ENCODE data around the gene ZNHIT1. TPM values are rescaled to one million over a fixed set of nuclear protein-coding genes. Genes with fewer than 3 reads are reported as not detected.

Gene ZNHIT1
- total RNA-seq, 1 experiment from 2014 or later = 69.7 TPM

- in situ Hi-C loops (cut with HindIII; ENCODE audit: low pct_unique_long_range_greater_than_20kb, low sequenced_read_pairs) (no loop called here), intact Hi-C loops (cut with micrococcal nuclease; ENCODE audit: unreplicated experiment) (no loop called here)
- H3K36me3 ChIP-seq (ENCODE audit: control insufficient read depth, insufficient read depth, low read length) = no peaks in the 10 kb centered on the region
- 0 out of 2 replicates have a peak, but pooled peaks cover 2% of the 10 kb centered on the region for H3K27me3 ChIP-seq (ENCODE audit: control insufficient read depth, insufficient read depth, low read length)
- TF ChIP-seq SIN3A (IDR thresholded peaks at IDR 0.05; ENCODE audit: borderline replicate concordance, insufficient read depth, low read depth, low read length) (no peak), CTCF (IDR thresholded peaks at IDR 0.05) (no peak), TCF7L2 (IDR thresholded peaks at IDR 0.05; ENCODE audit: low read depth, low read length) (no peak), REST (IDR thresholded peaks at IDR 0.05; ENCODE audit: insufficient read depth in 1 of 2, low read depth in 2 of 2, low read length in 1 of 2) (no peak), POLR2AphosphoS5 (IDR thresholded peaks at IDR 0.05; ENCODE audit: low read depth, low read length) (no peak)
- H3K9me3 ChIP-seq (ENCODE audit: control insufficient read depth, insufficient read depth, low read depth, low read length) = no peaks in the 10 kb centered on the region
- no peak overlapping the region for H3K27ac ChIP-seq (ENCODE audit: low read length)
- no peak for DNase-seq (ENCODE audit: low read depth, low spot score)
- ATAC-seq = no peak
- H3K4me1 ChIP-seq (ENCODE audit: control insufficient read depth, insufficient read depth, low read length) = peaks cover 14% of the 10 kb centered on the region
- no peak overlapping the region for H3K4me3 ChIP-seq (ENCODE audit: low read depth in 2 of 2, low read length in 2 of 2)
- CTCF ChIA-PET = interaction anchor here (2.1 kb wide), 1 partner anchor 15 kb away, joined by 17 read pairs; no protein-coding TSS in a partner anchor
- no TSS peak for BruUV-seq (replicated peaks)
- POLR2A ChIA-PET = no interaction called here
Observed at GRCh38 chr7:101177644-101178043, 40.3 kb upstream of the ZNHIT1 start.

- intact Hi-C loops (cut with micrococcal nuclease; ENCODE audit: unreplicated experiment) (no loop called here), in situ Hi-C loops (cut with HindIII; ENCODE audit: low pct_unique_long_range_greater_than_20kb, low sequenced_read_pairs) (no loop called here)
- ATAC-seq (no peak), DNase-seq (ENCODE audit: low read depth, low spot score) (no peak)
- POLR2A ChIA-PET = interaction anchor here (0.6 kb wide), 1 partner anchor 7 kb away, joined by 7 read pairs; no protein-coding TSS in a partner anchor
- Histone ChIP-seq H3K27me3 (ENCODE audit: control insufficient read depth, insufficient read depth, low read length) (0 out of 2 replicates have a peak, but pooled peaks cover 2% of the 10 kb centered on the region), H3K4me3 (ENCODE audit: low read depth in 2 of 2, low read length in 2 of 2) (peak overlapping the region; percentile 24 to 40), H3K9me3 (ENCODE audit: control insufficient read depth, insufficient read depth, low read depth, low read length) (no peaks in the 10 kb centered on the region), H3K36me3 (ENCODE audit: control insufficient read depth, insufficient read depth, low read length) (no peaks in the 10 kb centered on the region), H3K27ac (ENCODE audit: low read length) (no peak overlapping the region), H3K4me1 (ENCODE audit: control insufficient read depth, insufficient read depth, low read length) (peaks cover 2% of the 10 kb centered on the region)
- TF ChIP-seq POLR2AphosphoS5 (IDR thresholded peaks at IDR 0.05; ENCODE audit: low read depth, low read length) = no peak
- TF ChIP-seq REST (IDR thresholded peaks at IDR 0.05; ENCODE audit: insufficient read depth in 1 of 2, low read depth in 2 of 2, low read length in 1 of 2) = no peak
- no TSS peak for BruUV-seq (replicated peaks)
- CTCF ChIA-PET = interaction anchor here (0.6 to 2.1 kb wide), 4 partner anchors 13 to 36 kb away, joined by 3 to 17 read pairs (median 4); no protein-coding TSS in a partner anchor
Observed at GRCh38 chr7:101179117-101179516, 38.8 kb upstream of the ZNHIT1 start.
